ENCODE results near the gene FAM149A.

DNA sequence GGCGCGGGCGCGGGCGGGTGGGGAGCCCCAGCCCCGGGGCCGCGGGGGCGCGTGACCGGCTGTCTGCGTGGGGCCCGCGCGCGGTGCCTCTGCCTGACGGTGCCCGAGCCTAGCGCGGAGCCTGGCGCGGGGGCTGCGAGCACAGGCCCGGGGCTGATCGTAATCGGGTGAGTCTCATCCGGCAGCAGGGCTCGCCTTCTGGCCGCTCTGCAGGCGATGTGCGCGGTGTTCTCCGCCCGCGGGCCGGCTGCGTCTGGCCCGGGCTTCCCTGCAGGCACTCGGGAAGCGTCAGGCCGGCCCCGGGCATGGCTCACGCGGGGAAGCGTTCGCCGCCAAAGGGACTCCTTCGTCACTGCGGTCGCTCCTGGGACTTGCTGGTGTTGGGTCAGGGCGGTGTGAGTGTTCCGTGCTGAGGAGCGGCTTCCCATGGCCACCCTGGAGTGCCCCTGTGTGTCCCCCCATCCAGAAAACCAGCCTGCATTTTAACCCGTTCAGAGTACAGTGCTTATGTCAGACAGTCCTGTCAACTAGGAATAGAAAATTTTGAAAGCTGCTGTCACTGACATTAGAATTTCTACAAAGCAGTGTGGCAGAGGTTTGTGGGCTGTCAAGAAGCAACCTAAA is 40.6 kb downstream of the FAM149A start:
- TF ChIP-seq, protein P1, sequence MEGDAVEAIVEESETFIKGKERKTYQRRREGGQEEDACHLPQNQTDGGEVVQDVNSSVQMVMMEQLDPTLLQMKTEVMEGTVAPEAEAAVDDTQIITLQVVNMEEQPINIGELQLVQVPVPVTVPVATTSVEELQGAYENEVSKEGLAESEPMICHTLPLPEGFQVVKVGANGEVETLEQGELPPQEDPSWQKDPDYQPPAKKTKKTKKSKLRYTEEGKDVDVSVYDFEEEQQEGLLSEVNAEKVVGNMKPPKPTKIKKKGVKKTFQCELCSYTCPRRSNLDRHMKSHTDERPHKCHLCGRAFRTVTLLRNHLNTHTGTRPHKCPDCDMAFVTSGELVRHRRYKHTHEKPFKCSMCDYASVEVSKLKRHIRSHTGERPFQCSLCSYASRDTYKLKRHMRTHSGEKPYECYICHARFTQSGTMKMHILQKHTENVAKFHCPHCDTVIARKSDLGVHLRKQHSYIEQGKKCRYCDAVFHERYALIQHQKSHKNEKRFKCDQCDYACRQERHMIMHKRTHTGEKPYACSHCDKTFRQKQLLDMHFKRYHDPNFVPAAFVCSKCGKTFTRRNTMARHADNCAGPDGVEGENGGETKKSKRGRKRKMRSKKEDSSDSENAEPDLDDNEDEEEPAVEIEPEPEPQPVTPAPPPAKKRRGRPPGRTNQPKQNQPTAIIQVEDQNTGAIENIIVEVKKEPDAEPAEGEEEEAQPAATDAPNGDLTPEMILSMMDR (IDR thresholded peaks at IDR 0.05), result no peak
- TF ChIP-seq POLR2A (IDR thresholded peaks at IDR 0.05), result peak in 1 of 2 donors; percentile 22
- peak in 1 of 2 donors; percentile 41 for TF ChIP-seq EP300 (IDR thresholded peaks at IDR 0.05)

All from tibial nerve (tissue), 4 donors.